BLaER1 (cell line): ENCODE data around the gene EFHB.
"Not testable (repeated sequence)": the region's sequence is repeated elsewhere in the genome, so short reads cannot be mapped to it uniquely, and the experiment has no call there.

Experiments used
- H3K27ac ChIP-seq: shearing (Covaris generic); formaldehyde crosslinking; 2 replicates; pipeline ENCODE4 v1.8.1; 2022
- H3K27me3 ChIP-seq: shearing (Covaris generic); formaldehyde crosslinking; 2 replicates; pipeline ENCODE4 v1.8.1; 2022
- H3K36me3 ChIP-seq: shearing (Covaris generic); formaldehyde crosslinking; 2 replicates; pipeline ENCODE4 v1.8.1; 2022
- H3K4me1 ChIP-seq: shearing (Covaris generic); formaldehyde crosslinking; 2 replicates; pipeline ENCODE4 v1.8.1; 2022
- H3K4me2 ChIP-seq: shearing (Covaris generic); formaldehyde crosslinking; 2 replicates; pipeline ENCODE4 v1.8.1; 2022
- H3K4me3 ChIP-seq: shearing (Covaris generic); formaldehyde crosslinking; 2 replicates; pipeline ENCODE4 v1.8.1; 2022
- H3K9ac ChIP-seq: shearing (Covaris generic); formaldehyde crosslinking; 2 replicates; pipeline ENCODE4 v1.8.1; 2022
- H3K9me3 ChIP-seq: shearing (Covaris generic); formaldehyde crosslinking; 2 replicates; pipeline ENCODE4 v1.8.1; 2022
- H4K20me1 ChIP-seq: shearing (Covaris generic); formaldehyde crosslinking; 2 replicates; pipeline ENCODE4 v1.8.1; 2022
- Cebpa-rat ChIP-seq: shearing (Covaris generic); IDR thresholded peaks from 2 replicates; pipeline ENCODE4 v1.8.1; 2022

EFHB gene

GRCh38 chr3:19934098-19934566, at the start of gene EFHB:
EFHB (minus strand) TSS chr3:19934217; CDS start chr3:19934018, 199 bp downstream.
- Histone ChIP-seq H3K4me3 (no peak within 1 kb of the TSS), H3K4me1 (peaks cover 10% of the 10 kb centered on the region; the same call in 1 of the 2 replicates), H3K4me2 (no peak within 1 kb of the TSS), H3K9me3 (no peaks in the 10 kb centered on the region), H3K27me3 (no peaks in the 10 kb centered on the region), H3K9ac (no peak within 1 kb of the TSS), H4K20me1 (no peaks in the 10 kb centered on the region), H3K27ac (no peak within 1 kb of the TSS), H3K36me3 (no peaks in the 10 kb centered on the region)
- TF ChIP-seq Cebpa-rat: no peak

GRCh38 chr3:19972054-19972453, 38.0 kb upstream of the EFHB start:
- Histone ChIP-seq H3K9ac (no peak overlapping the region), H3K36me3 (peaks cover 59% of the 10 kb centered on the region), H3K4me1 (peaks cover 11% of the 10 kb centered on the region), H3K9me3 (no peaks in the 10 kb centered on the region), H3K4me3 (no peak overlapping the region), H4K20me1 (peaks cover 65% of the 10 kb centered on the region), H3K27ac (no peak overlapping the region), H3K27me3 (no peaks in the 10 kb centered on the region), H3K4me2 (no peak overlapping the region)
- TF ChIP-seq Cebpa-rat: no peak

GRCh38 chr3:19970327-19970726, 36.3 kb upstream of the EFHB start:
- Histone ChIP-seq H3K4me1 (peaks cover 11% of the 10 kb centered on the region), H3K4me3 (no peak overlapping the region), H3K9ac (no peak overlapping the region), H3K9me3 (peaks cover 4% of the 10 kb centered on the region; the same call in 1 of the 2 replicates), H3K36me3 (peaks cover 57% of the 10 kb centered on the region), H3K27me3 (no peaks in the 10 kb centered on the region), H3K27ac (no peak overlapping the region), H3K4me2 (no peak overlapping the region), H4K20me1 (peaks cover 82% of the 10 kb centered on the region)
- TF ChIP-seq Cebpa-rat: no peak

GRCh38 chr3:19967812-19968211, 33.8 kb upstream of the EFHB start:
- H3K4me2 ChIP-seq: no peak overlapping the region
- no peak overlapping the region for H3K4me3 ChIP-seq
- no peak overlapping the region for H3K9ac ChIP-seq
- TF ChIP-seq Cebpa-rat: no peak
- no peak overlapping the region for H3K27ac ChIP-seq
- H3K9me3 ChIP-seq: peaks cover 12% of the 10 kb centered on the region
- no peaks in the 10 kb centered on the region for H3K27me3 ChIP-seq
- H3K4me1 ChIP-seq: peaks cover 11% of the 10 kb centered on the region
- peaks cover 94% of the 10 kb centered on the region for H4K20me1 ChIP-seq
- H3K36me3 ChIP-seq: peaks cover 58% of the 10 kb centered on the region

GRCh38 chr3:19967208-19967607, 33.2 kb upstream of the EFHB start:
- no peak overlapping the region for H3K9ac ChIP-seq
- no peak overlapping the region for H3K27ac ChIP-seq
- H3K4me2 ChIP-seq: no peak overlapping the region
- peaks cover 12% of the 10 kb centered on the region for H3K9me3 ChIP-seq
- TF ChIP-seq Cebpa-rat: no peak
- peaks cover 11% of the 10 kb centered on the region for H3K4me1 ChIP-seq
- H3K4me3 ChIP-seq: no peak overlapping the region
- peaks cover 94% of the 10 kb centered on the region for H4K20me1 ChIP-seq
- H3K27me3 ChIP-seq: no peaks in the 10 kb centered on the region
- H3K36me3 ChIP-seq: peaks cover 60% of the 10 kb centered on the region

GRCh38 chr3:19961960-19962359, 27.9 kb upstream of the EFHB start:
- Histone ChIP-seq H4K20me1 (peaks cover 100% of the 10 kb centered on the region), H3K27ac (no peak overlapping the region), H3K4me2 (no peak overlapping the region), H3K4me1 (no peaks in the 10 kb centered on the region), H3K36me3 (peaks cover 59% of the 10 kb centered on the region), H3K27me3 (no peaks in the 10 kb centered on the region), H3K4me3 (no peak overlapping the region), H3K9me3 (peaks cover 12% of the 10 kb centered on the region), H3K9ac (no peak overlapping the region)
- no peak for TF ChIP-seq Cebpa-rat

- no peak overlapping the region for H3K4me3 ChIP-seq
- no peaks in the 10 kb centered on the region for H3K4me1 ChIP-seq
- peaks cover 100% of the 10 kb centered on the region for H4K20me1 ChIP-seq
- H3K4me2 ChIP-seq: no peak overlapping the region
- H3K27me3 ChIP-seq: no peaks in the 10 kb centered on the region
- H3K9ac ChIP-seq: no peak overlapping the region
- no peak overlapping the region for H3K27ac ChIP-seq
- H3K9me3 ChIP-seq: peaks cover 10% of the 10 kb centered on the region
- peaks cover 58% of the 10 kb centered on the region for H3K36me3 ChIP-seq
- TF ChIP-seq Cebpa-rat: no peak
Observed at GRCh38 chr3:19960696-19961095, 26.7 kb upstream of the EFHB start.

GRCh38 chr3:19959505-19959904, 25.5 kb upstream of the EFHB start:
- TF ChIP-seq Cebpa-rat: no peak

GRCh38 chr3:19957354-19957753, 23.3 kb upstream of the EFHB start:
- not testable (repeated sequence) for H3K4me1 ChIP-seq, H3K9me3 ChIP-seq, H3K4me2 ChIP-seq, H3K27me3 ChIP-seq, H3K4me3 ChIP-seq, H3K9ac ChIP-seq, H3K27ac ChIP-seq
- peaks cover 98% of the 10 kb centered on the region for H4K20me1 ChIP-seq
- H3K36me3 ChIP-seq: peaks cover 70% of the 10 kb centered on the region

More at GRCh38 chr3:19959505-19959904, 25.5 kb upstream of the EFHB start:
- Histone ChIP-seq H3K9me3 (0 out of 2 replicates have a peak, but pooled peaks cover under 1% of the 10 kb centered on the region), H3K4me3 (no peak overlapping the region), H3K27ac (no peak overlapping the region), H3K4me2 (no peak overlapping the region), H3K4me1 (no peaks in the 10 kb centered on the region), H3K36me3 (peaks cover 61% of the 10 kb centered on the region), H4K20me1 (peaks cover 100% of the 10 kb centered on the region), H3K9ac (no peak overlapping the region), H3K27me3 (no peaks in the 10 kb centered on the region)

GRCh38 chr3:19954676-19955075, 20.7 kb upstream of the EFHB start:
- TF ChIP-seq Cebpa-rat: no peak
- Histone ChIP-seq H3K27me3 (no peaks in the 10 kb centered on the region), H3K4me3 (no peak overlapping the region), H4K20me1 (peaks cover 98% of the 10 kb centered on the region), H3K9ac (no peak overlapping the region), H3K4me2 (no peak overlapping the region), H3K9me3 (no peaks in the 10 kb centered on the region), H3K36me3 (peaks cover 81% of the 10 kb centered on the region), H3K4me1 (peaks cover 3% of the 10 kb centered on the region), H3K27ac (no peak overlapping the region)

GRCh38 chr3:19950316-19950715, 16.3 kb upstream of the EFHB start:
- no peak overlapping the region for H3K27ac ChIP-seq
- no peak for TF ChIP-seq Cebpa-rat
- H3K9me3 ChIP-seq: no peaks in the 10 kb centered on the region
- no peak overlapping the region for H3K4me2 ChIP-seq
- H3K36me3 ChIP-seq: peaks cover 49% of the 10 kb centered on the region
- H3K9ac ChIP-seq: no peak overlapping the region
- H3K4me1 ChIP-seq: peaks cover 29% of the 10 kb centered on the region
- no peak overlapping the region for H3K4me3 ChIP-seq
- H4K20me1 ChIP-seq: peaks cover 79% of the 10 kb centered on the region
- H3K27me3 ChIP-seq: no peaks in the 10 kb centered on the region
